HG03558 (cell line): ENCODE measurements around the gene INTS13.
"Not testable (repeated sequence)": the region's sequence is repeated elsewhere in the genome, so short reads cannot be mapped to it uniquely, and the experiment has no call there.

Experiments used
- ATAC-seq: cut with Tn5 transposase; IDR thresholded peaks from one replicate; pipeline ENCODE4 v1.9.1; 2021; ENCODE audit warnings: moderate number of reproducible peaks; ENCODE audit not compliant: unreplicated experiment; ENCODE audit errors: extremely low read depth

Gene INTS13

GRCh38 chr12:26937863-26938700 is at the start of gene INTS13, which contains the start of gene FGFR1OP2:
Gene INTS13 (minus strand): TSS chr12:26937981. CDS start chr12:26936803, 1,178 bp downstream.
Gene FGFR1OP2 (plus strand): TSS chr12:26938470. CDS start chr12:26954159, 15,689 bp downstream.
- peak; percentile 66 for ATAC-seq

- ATAC-seq = no peak
Measured at GRCh38 chr12:26982866-26983265, 45.1 kb upstream of the INTS13 start.

GRCh38 chr12:26979733-26980132 is 42.0 kb upstream of the INTS13 start:
- no peak for ATAC-seq

GRCh38 chr12:26978801-26979200 is 41.0 kb upstream of the INTS13 start:
- ATAC-seq = no peak

- no peak for ATAC-seq
Measured at GRCh38 chr12:26976687-26977086, 38.9 kb upstream of the INTS13 start.

GRCh38 chr12:26971963-26972362 is 34.2 kb upstream of the INTS13 start:
- ATAC-seq = peak; percentile 90

GRCh38 chr12:26970136-26970535 is 32.4 kb upstream of the INTS13 start:
- ATAC-seq = no peak

- no peak for ATAC-seq
Measured at GRCh38 chr12:26966842-26967241, 29.1 kb upstream of the INTS13 start.

GRCh38 chr12:26963413-26963812 is 25.6 kb upstream of the INTS13 start:
- ATAC-seq = no peak

- ATAC-seq = no peak
Measured at GRCh38 chr12:26961803-26962202, 24.0 kb upstream of the INTS13 start.

GRCh38 chr12:26961391-26961790 is 23.6 kb upstream of the INTS13 start:
- not testable (repeated sequence) for ATAC-seq

- no peak for ATAC-seq
Measured at GRCh38 chr12:26954027-26954426, 16.2 kb upstream of the INTS13 start.

GRCh38 chr12:26953447-26953846 is 15.7 kb upstream of the INTS13 start:
- ATAC-seq = no peak

- ATAC-seq = no peak
Measured at GRCh38 chr12:26948309-26948708, 10.5 kb upstream of the INTS13 start.

- ATAC-seq = no peak
Measured at GRCh38 chr12:26941215-26941594, 3.4 kb upstream of the INTS13 start.

- no peak for ATAC-seq
Measured at GRCh38 chr12:26940516-26941214, 2.9 kb upstream of the INTS13 start.

GRCh38 chr12:26939953-26940352 is 2.2 kb upstream of the INTS13 start:
- ATAC-seq = no peak

- no peak for ATAC-seq
Measured at GRCh38 chr12:26939192-26939832, 1.5 kb upstream of the INTS13 start.

- no peak for ATAC-seq
Measured at GRCh38 chr12:26938701-26939062, 901 bp upstream of the INTS13 start.

GRCh38 chr12:26937443-26937862 is 328 bp downstream of the INTS13 start:
- no peak for ATAC-seq
